SKM-1 treated with dmso at 0.1 percent for 144 hours (cell line): ENCODE results near the gene CCNL2.

Source experiments
- DNase-seq: peaks from one replicate; lab custom pipeline; 2025; ENCODE audit not compliant: unreplicated experiment; lab: John Stamatoyannopoulos, UW

CCNL2 gene

GRCh38 chr1:1357871-1358432 is 41.2 kb downstream of the CCNL2 start:
- DNase-seq, result no peak

- DNase-seq, result no peak
Measured at GRCh38 chr1:1356796-1357401, 42.2 kb downstream of the CCNL2 start.

- DNase-seq, result no peak
Measured at GRCh38 chr1:1356166-1356795, 42.9 kb downstream of the CCNL2 start.

- no peak for DNase-seq
Measured at GRCh38 chr1:1355416-1355815, 43.7 kb downstream of the CCNL2 start.

- DNase-seq, result no peak
Measured at GRCh38 chr1:1354271-1355247, 44.6 kb downstream of the CCNL2 start.

GRCh38 chr1:1353389-1354151 is 45.6 kb downstream of the CCNL2 start:
- no peak for DNase-seq

GRCh38 chr1:1352786-1353388 is 46.2 kb downstream of the CCNL2 start:
- no peak for DNase-seq

GRCh38 chr1:1351511-1352427 is 47.4 kb downstream of the CCNL2 start:
- no peak for DNase-seq

- peak; percentile 30 for DNase-seq
Measured at GRCh38 chr1:1349256-1350012, 49.7 kb downstream of the CCNL2 start, which contains the start of gene DVL1. TSS of gene DVL1 (minus strand) at chr1:1349418. CDS start at chr1:1349065, 353 bp downstream.

GRCh38 chr1:1348420-1349255 is 50.5 kb downstream of the CCNL2 start:
- no peak for DNase-seq

GRCh38 chr1:1347663-1348419 is 51.3 kb downstream of the CCNL2 start:
- no peak for DNase-seq

- DNase-seq, result no peak
Measured at GRCh38 chr1:1347026-1347595, 52.0 kb downstream of the CCNL2 start.

- DNase-seq, result no peak
Measured at GRCh38 chr1:1346501-1346890, 52.6 kb downstream of the CCNL2 start.

- DNase-seq, result no peak
Measured at GRCh38 chr1:1345860-1346500, 53.2 kb downstream of the CCNL2 start.

GRCh38 chr1:1345384-1345783 is 53.8 kb downstream of the CCNL2 start:
- DNase-seq, result no peak
